ENCODE data around the gene NPM1. TPM values are rescaled to one million over a fixed set of nuclear protein-coding genes. Genes with fewer than 3 reads are reported as not detected.

NPM1 gene
- total and polyA plus RNA-seq, 2 donors (not counting 1 experiment from before 2014, with no cell fraction given), result 158 to 920 TPM

GRCh38 chr5:171363846-171364245 lies 23.8 kb upstream of the NPM1 start:
- Histone ChIP-seq H4K20me1 (ENCODE audit: control insufficient read depth, insufficient read depth, low read length, poor library complexity, severe bottlenecking) (no peaks in the 10 kb centered on the region), H3K9ac (ENCODE audit: low read length) (no peak overlapping the region), H3K4me1 (ENCODE audit: control insufficient read depth in 2 of 2, insufficient read depth in 2 of 2, low read length in 2 of 2) (peaks cover 0 to 4% of the 10 kb centered on the region in 2 donors), H3K79me2 (ENCODE audit: control insufficient read depth, insufficient read depth, low read length) (no peaks in the 10 kb centered on the region), H3K27me3 (replicated peaks in 1 of 4; ENCODE audit: control extremely low read depth in 1 of 4, control insufficient read depth in 3 of 4, insufficient read depth in 4 of 4, low read length in 3 of 4) (peaks cover 0 to 5% (median 2%) of the 10 kb centered on the region in 4 experiments), H3K4me2 (replicated peaks; ENCODE audit: low read depth, low read length, poor library complexity, severe bottlenecking) (no peak overlapping the region), H3K9me3 (ENCODE audit: control extremely low read depth in 1 of 3, control insufficient read depth in 2 of 3, insufficient read depth in 1 of 3, low read length in 2 of 3) (no peaks in the 10 kb centered on the region), H2AFZ (ENCODE audit: insufficient read depth, low read depth, low read length, poor library complexity, severe bottlenecking) (no peak overlapping the region), H3K36me3 (replicated peaks in 1 of 2; ENCODE audit: control extremely low read depth in 1 of 2, control insufficient read depth in 1 of 2, extremely low read depth in 1 of 2, insufficient read depth in 2 of 2, low read length in 1 of 2) (no peaks in the 10 kb centered on the region), H3K27ac (ENCODE audit: low read length in 2 of 2) (no peak overlapping the region), H3K4me3 (ENCODE audit: control extremely low read depth in 1 of 5, extremely low read depth in 1 of 5, insufficient read depth in 1 of 5, low read depth in 2 of 5, low read length in 4 of 5) (no peak overlapping the region)
- intact Hi-C loops (cut with micrococcal nuclease), result no loop called here
- ChIA-PET CTCF (no interaction called here), POLR2A (no interaction called here)
- DNase-seq, result no peak
- no peak for ATAC-seq (ENCODE audit: low read depth)
- Mint-ChIP-seq H3K9me3 (ENCODE audit: insufficient read depth) (no peaks in the 10 kb centered on the region), H3K4me1 (peaks cover 9% of the 10 kb centered on the region), H3K27ac (no peak overlapping the region), H3K27me3 (peaks cover 16% of the 10 kb centered on the region), H3K4me3 (no peak overlapping the region)
- WGBS (ENCODE audit: insufficient coverage), result 29% methylated on average over 3 of the region's 3 CpGs
- TF ChIP-seq CTCF (IDR thresholded peaks at IDR 0.05) (no peak), EZH2 (IDR thresholded peaks at IDR 0.05; ENCODE audit: borderline replicate concordance, insufficient read depth, low read depth, low read length, poor library complexity, severe bottlenecking) (no peak)

- Mint-ChIP-seq H3K4me3 (no peak overlapping the region), H3K27me3 (peaks cover 21% of the 10 kb centered on the region), H3K27ac (no peak overlapping the region), H3K4me1 (peaks cover 9% of the 10 kb centered on the region), H3K9me3 (ENCODE audit: insufficient read depth) (no peaks in the 10 kb centered on the region)
- Histone ChIP-seq H3K79me2 (ENCODE audit: control insufficient read depth, insufficient read depth, low read length) (no peaks in the 10 kb centered on the region), H3K4me1 (ENCODE audit: control insufficient read depth in 2 of 2, insufficient read depth in 2 of 2, low read length in 2 of 2) (peaks cover 0 to 4% of the 10 kb centered on the region in 2 donors), H2AFZ (ENCODE audit: insufficient read depth, low read depth, low read length, poor library complexity, severe bottlenecking) (no peak overlapping the region), H3K9ac (ENCODE audit: low read length) (no peak overlapping the region), H3K4me2 (replicated peaks; ENCODE audit: low read depth, low read length, poor library complexity, severe bottlenecking) (no peak overlapping the region), H3K9me3 (ENCODE audit: control extremely low read depth in 1 of 3, control insufficient read depth in 2 of 3, insufficient read depth in 1 of 3, low read length in 2 of 3) (no peaks in the 10 kb centered on the region), H3K4me3 (ENCODE audit: control extremely low read depth in 1 of 5, extremely low read depth in 1 of 5, insufficient read depth in 1 of 5, low read depth in 2 of 5, low read length in 4 of 5) (no peak overlapping the region), H3K27ac (ENCODE audit: low read length in 2 of 2) (no peak overlapping the region), H4K20me1 (ENCODE audit: control insufficient read depth, insufficient read depth, low read length, poor library complexity, severe bottlenecking) (no peaks in the 10 kb centered on the region), H3K36me3 (replicated peaks in 1 of 2; ENCODE audit: control extremely low read depth in 1 of 2, control insufficient read depth in 1 of 2, extremely low read depth in 1 of 2, insufficient read depth in 2 of 2, low read length in 1 of 2) (no peaks in the 10 kb centered on the region), H3K27me3 (replicated peaks in 1 of 4; ENCODE audit: control extremely low read depth in 1 of 4, control insufficient read depth in 3 of 4, insufficient read depth in 4 of 4, low read length in 3 of 4) (peaks cover 0 to 5% (median 2%) of the 10 kb centered on the region in 4 experiments)
- ATAC-seq (ENCODE audit: low read depth) (no peak), DNase-seq (no peak)
- CTCF ChIA-PET, result no interaction called here
- intact Hi-C loops (cut with micrococcal nuclease), result no loop called here
- POLR2A ChIA-PET, result no interaction called here
- TF ChIP-seq CTCF (IDR thresholded peaks at IDR 0.05) (no peak), EZH2 (IDR thresholded peaks at IDR 0.05; ENCODE audit: borderline replicate concordance, insufficient read depth, low read depth, low read length, poor library complexity, severe bottlenecking) (no peak)
- WGBS (ENCODE audit: insufficient coverage), result 71% methylated on average over 1 of the region's 7 CpGs
Observed at GRCh38 chr5:171365351-171365750, 22.3 kb upstream of the NPM1 start.

All from B cell (primary cell).